Activated CD8-positive, alpha-beta memory T cell treated with anti-CD3 and anti-CD28 coated beads for 1 hour (primary cell): ENCODE results near the gene ARHGAP26.

ENCODE experiments used
- DNase-seq, 2 donors: peaks; one replicate each; pipeline ENCODE4 v3.0.0-alpha.2; 2020; ENCODE audit warnings: low read depth in 1 of 2; ENCODE audit errors: extremely low read depth in 1 of 2

Gene ARHGAP26

DNA sequence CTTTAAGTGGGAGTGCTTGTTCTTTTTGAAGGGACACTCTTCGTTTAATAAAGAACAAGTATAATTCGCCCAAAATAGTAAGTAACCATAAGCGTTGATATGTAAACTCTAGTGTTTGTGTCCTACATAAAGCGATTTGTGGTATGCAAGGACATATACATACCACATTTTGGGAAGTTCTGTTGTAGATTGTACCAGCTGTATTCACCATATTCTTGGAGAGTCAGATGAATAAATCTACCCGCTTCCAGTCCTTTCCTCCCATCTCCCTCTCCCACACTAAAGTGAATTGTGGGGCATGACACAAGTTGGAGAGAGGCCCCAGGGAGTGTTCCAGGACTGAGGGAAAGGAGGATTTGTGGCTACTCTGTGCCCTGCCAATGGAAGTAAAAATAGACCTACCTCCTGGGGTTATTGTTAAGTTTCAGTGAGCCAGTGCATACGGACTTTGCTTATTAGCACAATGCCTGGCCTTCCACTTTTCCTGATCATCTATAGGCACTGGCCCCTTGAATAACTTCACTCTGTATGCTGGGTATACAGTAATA, 40.6 kb downstream of the ARHGAP26 start:
- no peak for DNase-seq

DNA sequence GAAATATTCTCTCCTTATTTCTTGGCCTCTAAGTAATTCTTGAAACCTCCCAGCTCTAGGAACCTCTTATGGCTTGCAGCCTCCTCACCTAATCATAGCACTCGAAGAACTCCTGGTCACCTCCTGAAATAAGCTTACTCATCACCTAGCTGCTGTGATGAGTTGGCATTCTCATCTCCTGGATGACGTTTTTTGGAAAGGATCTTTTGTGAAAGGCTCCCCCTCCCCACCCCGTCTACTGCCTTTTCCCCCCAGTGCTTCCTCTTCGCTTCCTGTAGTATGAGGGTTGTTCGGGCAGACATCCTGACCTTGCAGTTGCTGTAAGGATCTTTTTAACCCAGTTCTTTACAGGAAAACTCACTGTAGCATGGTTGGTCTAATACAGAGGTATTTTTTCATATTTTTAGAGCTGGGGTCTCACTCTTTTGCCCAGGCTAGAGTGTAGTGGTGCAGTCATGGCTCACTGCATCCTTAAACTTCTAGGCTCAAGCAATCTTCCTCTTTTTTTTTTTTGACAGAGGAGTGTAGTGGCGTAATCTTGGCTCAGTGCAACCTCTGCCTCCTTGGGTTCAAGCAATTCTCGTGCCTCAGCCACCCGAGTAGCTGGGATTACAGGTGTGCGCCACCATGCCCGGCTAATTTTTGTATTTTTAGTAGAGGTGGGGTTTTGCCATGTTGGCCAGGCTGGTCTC, 41.8 kb downstream of the ARHGAP26 start:
- no peak for DNase-seq

DNA sequence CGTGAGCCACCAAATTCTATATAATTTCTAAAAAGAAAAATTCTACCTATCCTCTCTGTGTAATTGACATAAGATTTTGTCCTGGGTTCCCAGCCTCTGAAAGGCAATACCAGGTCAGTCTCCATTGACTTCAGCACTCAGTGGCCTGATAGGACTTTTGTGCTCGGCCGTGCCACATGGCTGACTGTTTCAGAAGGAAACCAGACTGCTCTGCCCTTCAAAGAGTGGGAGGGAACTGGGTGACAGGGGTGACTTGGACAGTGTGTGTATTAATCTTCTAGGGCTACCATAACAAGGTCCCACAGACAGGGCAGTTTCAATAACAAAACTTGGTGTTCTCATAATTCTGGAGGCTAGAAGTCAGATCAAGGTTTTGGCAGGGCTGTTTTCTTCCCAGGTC, 43.0 kb downstream of the ARHGAP26 start:
- DNase-seq, result no peak

DNA sequence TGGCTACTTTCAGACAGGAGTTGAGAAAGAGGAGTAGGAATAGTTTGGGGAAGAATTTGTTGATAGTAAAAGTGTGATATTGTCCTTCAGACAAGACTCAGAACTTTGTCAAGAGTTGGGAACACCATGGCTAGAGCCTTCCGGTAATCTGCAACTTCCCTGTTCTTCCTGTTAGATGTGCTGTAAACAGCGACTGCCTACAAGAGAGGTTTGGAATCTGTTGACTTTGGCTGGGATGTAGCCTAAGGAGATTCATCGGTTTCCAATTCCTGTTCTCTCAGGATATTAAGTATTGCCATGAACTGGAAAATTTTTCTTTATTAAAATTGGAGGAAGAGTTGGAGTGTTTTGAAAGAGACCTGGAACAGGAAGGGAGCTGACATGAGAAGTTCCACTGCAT, 43.9 kb downstream of the ARHGAP26 start:
- no peak for DNase-seq

DNA sequence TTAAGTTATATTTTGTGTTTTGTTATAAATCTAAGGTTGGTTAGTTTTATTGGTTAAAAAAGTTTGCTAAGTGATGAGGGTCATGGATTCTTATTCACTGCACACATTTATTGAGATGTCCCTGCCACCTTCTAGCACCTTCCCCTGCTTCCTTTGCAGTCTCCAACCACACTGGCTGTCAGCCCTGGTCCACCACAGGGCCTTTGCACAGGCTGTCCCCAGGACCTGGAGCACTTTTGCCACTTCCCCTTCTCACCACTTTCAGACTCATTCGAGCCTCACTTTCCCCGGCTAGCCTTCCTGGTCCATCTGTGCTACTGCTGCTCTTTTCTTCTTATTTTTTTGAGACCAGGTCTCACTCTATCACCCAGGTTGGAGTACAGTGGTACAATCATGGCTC, 45.3 kb downstream of the ARHGAP26 start:
- DNase-seq, result no peak

- DNase-seq, result no peak
Measured at GRCh38 chr5:142816531-142817430, 46.6 kb downstream of the ARHGAP26 start.

DNA sequence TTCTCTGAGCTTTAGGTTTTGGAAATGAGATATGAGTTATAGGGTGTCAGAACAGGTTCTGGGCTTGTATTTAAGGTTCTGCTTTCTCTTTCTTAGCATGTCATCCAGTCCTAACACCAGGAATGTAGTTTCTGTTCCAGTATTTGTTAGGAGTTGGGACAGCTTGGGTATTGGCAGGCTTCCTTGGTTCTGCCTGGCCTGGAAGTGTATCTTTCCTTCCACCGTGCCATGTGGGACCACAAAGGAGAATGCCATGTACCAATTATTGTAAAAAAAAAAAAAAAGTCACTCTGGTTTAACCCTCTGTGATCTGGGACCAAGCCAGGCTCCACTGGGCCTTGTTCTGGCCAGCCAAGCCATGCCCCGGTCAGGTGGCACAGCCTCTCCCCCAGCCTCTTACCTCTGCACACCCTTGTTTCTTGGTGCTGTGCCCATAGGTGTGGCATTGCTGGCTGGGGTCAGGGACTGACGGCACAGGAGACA, 47.8 kb downstream of the ARHGAP26 start:
- DNase-seq, result no peak

- DNase-seq, result no peak
Measured at GRCh38 chr5:142819292-142819691, 49.1 kb downstream of the ARHGAP26 start.

- DNase-seq, result no peak
Measured at GRCh38 chr5:142819825-142820224, 49.6 kb downstream of the ARHGAP26 start.

DNA sequence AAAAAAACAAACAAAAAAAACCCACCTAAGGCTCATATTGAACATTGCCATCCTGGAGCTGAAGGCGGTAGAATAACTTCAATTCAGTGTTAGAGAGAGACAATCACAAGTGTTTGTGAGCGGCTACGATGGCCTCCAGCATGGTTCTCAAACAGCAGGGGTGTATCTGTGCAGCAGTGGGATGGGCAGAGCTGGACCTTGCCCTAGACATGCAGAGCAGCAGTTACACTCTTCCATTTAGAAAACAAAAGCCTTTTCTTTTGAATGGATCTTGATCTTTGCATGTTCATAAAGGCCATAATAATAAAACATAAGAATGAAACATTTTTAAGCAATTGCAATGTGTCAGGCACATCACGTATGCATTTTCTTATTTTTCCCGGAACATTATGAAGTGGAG, 50.3 kb downstream of the ARHGAP26 start:
- no peak for DNase-seq

DNA sequence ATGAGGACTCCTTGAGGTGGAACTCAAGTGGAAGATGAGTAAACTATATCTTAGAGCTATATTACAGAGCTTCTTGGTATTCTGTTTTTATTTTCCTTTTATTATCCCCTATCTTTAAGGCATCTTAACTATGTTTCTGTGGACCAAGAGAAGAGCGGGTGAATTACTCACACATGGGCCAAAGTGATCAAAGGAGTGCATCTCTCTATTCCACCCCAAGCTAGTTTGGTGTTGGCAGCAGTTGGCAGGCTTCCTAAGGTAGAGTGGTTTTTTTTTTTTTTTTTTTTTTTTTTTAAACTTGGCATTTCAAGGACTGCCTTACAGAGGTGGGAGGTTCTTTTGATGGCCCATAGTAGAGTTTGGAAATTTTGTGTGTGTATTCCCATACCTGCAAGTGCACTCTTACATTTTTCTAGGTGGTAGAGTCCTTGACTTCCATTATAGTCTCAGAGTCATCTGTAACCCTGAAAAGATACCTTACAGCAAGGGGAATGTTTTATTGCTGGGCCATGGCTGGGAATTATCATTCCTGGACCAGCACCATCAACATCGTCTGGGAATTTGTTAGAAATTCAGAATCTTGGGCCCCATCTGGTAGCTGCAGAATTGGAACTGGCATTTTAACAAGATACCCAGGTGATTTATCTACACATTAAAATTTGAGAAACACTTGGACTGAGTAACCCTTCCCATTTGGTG, 51.0 kb downstream of the ARHGAP26 start:
- DNase-seq, result no peak

- no peak for DNase-seq
Measured at GRCh38 chr5:142821733-142822487, 51.7 kb downstream of the ARHGAP26 start.

DNA sequence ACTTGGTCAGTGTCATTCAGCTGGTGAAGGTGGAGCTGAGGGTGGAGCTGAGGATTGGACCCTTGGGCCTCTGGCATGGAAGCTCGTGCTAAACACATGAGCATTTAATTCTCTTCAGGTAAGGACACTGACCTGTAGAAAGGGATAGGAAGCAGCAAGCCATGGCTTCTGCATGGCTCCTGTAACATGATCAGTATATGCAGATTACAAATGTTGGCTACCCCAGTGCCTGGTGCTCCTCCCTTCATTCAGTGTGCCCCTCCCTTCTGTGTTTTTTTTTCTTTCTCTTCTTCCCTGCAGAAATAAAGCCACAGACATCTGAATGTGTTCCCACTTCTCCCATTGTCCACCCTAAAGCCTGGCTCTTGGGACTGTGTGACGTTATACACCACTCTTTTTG, 52.9 kb downstream of the ARHGAP26 start:
- no peak for DNase-seq

GRCh38 chr5:142823806-142824205, 53.6 kb downstream of the ARHGAP26 start:
- DNase-seq, result no peak

- DNase-seq, result no peak
Measured at GRCh38 chr5:142824391-142824790, 54.2 kb downstream of the ARHGAP26 start.

DNA sequence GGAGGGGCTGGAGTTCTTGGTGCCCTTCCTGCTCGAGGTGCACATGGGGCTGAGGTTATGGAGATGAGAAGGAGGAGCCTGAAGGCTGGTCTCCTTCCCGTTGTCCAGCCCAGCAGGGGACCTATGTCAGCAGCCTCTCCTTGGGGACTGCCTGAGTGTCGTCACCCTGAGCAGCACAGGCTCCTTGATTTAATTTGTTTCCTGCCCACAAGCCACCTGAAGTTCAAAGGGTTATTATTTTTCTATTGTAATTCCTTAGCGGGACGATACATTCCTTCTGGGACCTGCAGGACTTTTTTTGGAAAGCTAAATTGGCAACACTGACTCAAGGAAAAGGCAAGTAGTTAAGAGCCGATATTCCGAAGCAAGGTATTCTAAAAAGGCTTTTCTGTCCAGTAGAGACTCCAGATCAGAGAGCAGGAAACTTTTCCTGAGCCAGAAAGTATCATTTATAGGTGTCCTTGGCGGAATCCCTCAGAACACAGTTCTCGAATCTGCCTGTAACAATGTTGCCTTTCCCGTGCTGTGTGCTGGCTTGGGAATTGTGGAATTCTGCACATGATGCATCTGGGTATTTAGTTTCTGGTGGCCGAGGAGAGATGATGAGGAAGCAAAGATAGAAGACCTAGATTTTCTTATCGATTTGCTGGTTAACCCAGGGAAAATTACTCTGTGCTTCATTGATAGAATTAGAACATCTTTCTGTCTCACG, 55.4 kb downstream of the ARHGAP26 start:
- no peak for DNase-seq

DNA sequence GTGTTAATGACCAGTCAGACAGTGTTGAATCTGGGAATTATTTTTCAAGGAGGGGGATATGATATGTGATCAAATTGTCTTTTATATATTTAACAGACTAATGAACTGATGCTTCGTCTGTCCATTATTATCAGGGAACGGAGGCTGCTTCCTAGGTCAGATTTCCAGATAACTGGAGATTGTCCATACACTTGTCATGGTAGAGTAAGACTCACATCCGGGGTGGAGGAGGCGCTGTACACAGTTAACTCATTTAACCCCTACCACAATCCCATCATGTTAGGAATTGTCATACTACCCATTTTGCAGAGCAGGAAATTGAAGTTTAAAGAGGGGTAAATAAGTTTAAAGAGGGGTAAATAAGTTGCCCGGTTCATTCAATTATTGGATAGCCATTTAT, 55.9 kb downstream of the ARHGAP26 start:
- DNase-seq, result no peak

GRCh38 chr5:142826741-142827492, 56.7 kb downstream of the ARHGAP26 start:
- DNase-seq, result peak in 1 of 2 donors; percentile 6

GRCh38 chr5:142827934-142828576, 57.9 kb downstream of the ARHGAP26 start:
- no peak for DNase-seq
